Measurements from ENCODE around the gene GPRIN1. TPM values are rescaled to one million over a fixed set of nuclear protein-coding genes. Genes with fewer than 3 reads are reported as not detected.

GPRIN1 gene
- 0.09 TPM for polyA plus RNA-seq (2013)

DNA sequence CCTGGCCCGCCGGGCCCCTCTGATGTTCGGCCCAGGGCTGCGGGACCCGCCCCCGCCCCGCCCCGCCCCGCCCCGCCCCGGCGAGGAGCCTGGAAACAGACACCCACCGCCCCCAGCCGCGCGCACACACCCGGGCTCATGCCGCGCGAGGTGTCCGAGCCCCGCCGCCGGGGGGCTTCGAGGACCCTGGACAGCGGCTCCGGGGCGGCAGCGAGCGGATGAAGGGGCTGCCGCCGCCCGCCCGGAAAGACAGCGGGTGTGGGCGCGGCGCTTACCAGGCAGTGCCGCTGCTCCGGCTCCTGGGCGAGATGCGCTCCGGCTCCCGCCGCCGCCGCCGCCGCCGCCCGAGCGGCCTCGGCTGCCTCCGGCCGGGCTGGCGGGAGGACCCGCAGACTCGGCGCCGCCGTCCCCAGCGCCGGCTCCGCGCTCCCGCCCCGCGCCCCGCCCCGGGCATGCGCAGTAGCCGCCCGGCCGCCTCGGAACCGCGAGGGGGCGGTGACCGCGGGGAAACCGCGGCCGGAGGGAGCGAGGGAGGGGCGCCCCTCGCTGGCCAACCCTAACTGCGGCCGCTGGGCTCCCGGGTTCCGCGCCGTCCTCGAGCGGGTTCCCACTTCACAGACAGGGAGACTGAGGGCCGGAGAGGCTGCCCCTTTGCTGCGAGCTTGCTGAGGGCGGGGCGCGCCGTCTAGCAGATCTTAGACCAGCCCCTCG lies at the start of gene GPRIN1:
TSS of gene GPRIN1 (minus strand) at position 433 of the 711 bp plus-strand sequence. CDS start 10,322 bp downstream, outside the sequence.
- under 1% methylated on average over 77 of the region's 101 CpGs for whole genome bisulfite sequencing (ENCODE audit: insufficient coverage)
- H3K9me3 ChIP-seq (ENCODE audit: control extremely low read depth in 1 of 5, control insufficient read depth in 4 of 5, insufficient read depth in 2 of 5, low read depth in 1 of 5, low read length in 4 of 5), result no peaks in the 10 kb centered on the region
- ChIA-PET CTCF (interaction anchor here (1.4 kb wide), 1 partner anchor 9 kb away, joined by 3 read pairs; no protein-coding TSS in a partner anchor), POLR2A (no interaction called here)
- peaks cover 0 to 10% (median 5%) of the 10 kb centered on the region in 4 experiments for H3K4me1 ChIP-seq (ENCODE audit: control extremely low read depth in 1 of 4, control insufficient read depth in 4 of 4, insufficient read depth in 4 of 4, low read length in 3 of 4)
- peaks cover 0 to 53% (median 23%) of the 10 kb centered on the region in 5 experiments for H3K27me3 ChIP-seq (replicated peaks in 2 of 5; ENCODE audit: control insufficient read depth in 4 of 5, insufficient read depth in 5 of 5, low read length in 4 of 5)
- H3K36me3 ChIP-seq (ENCODE audit: control insufficient read depth in 4 of 4, insufficient read depth in 4 of 4, low read length in 3 of 4), result no peaks in the 10 kb centered on the region
- peak within 1 kb of the TSS; percentile 19 to 63 (median 33) for H3K4me3 ChIP-seq (ENCODE audit: control insufficient read depth in 1 of 7, extremely low read depth in 1 of 7, insufficient read depth in 4 of 7, low read depth in 2 of 7, low read length in 6 of 7)
- peak; percentile 29 to 71 (median 67) for DNase-seq
- H3K27ac ChIP-seq (ENCODE audit: insufficient read depth in 1 of 2, low read depth in 1 of 2, low read length in 2 of 2, poor library complexity in 1 of 2, severe bottlenecking in 2 of 2), result no peak within 1 kb of the TSS

- CTCF ChIA-PET, result interaction anchor here (0.6 to 5.7 kb wide), 11 partner anchors 10 to 1050 kb away, joined by 3 to 56 read pairs (median 4); partner anchors contain the start of gene TSPAN17
- no peak overlapping the region for H3K27ac ChIP-seq (ENCODE audit: insufficient read depth in 1 of 2, low read depth in 1 of 2, low read length in 2 of 2, poor library complexity in 1 of 2, severe bottlenecking in 2 of 2)
- DNase-seq, result no peak
- H3K36me3 ChIP-seq (ENCODE audit: control insufficient read depth in 4 of 4, insufficient read depth in 4 of 4, low read length in 3 of 4), result peaks cover 0 to 20% (median 1%) of the 10 kb centered on the region in 4 experiments
- H3K4me1 ChIP-seq (ENCODE audit: control extremely low read depth in 1 of 4, control insufficient read depth in 4 of 4, insufficient read depth in 4 of 4, low read length in 3 of 4), result peaks cover 4 to 20% (median 14%) of the 10 kb centered on the region in 4 experiments
- H3K27me3 ChIP-seq (replicated peaks in 2 of 5; ENCODE audit: control insufficient read depth in 4 of 5, insufficient read depth in 5 of 5, low read length in 4 of 5), result peaks cover 0 to 9% (median 7%) of the 10 kb centered on the region in 5 experiments
- H3K4me3 ChIP-seq (ENCODE audit: control insufficient read depth in 1 of 7, extremely low read depth in 1 of 7, insufficient read depth in 4 of 7, low read depth in 2 of 7, low read length in 6 of 7), result peak overlapping the region in 2 of 7 experiments; percentile 66 to 80
- POLR2A ChIA-PET, result interaction anchor here (0.6 kb wide), 1 partner anchor 102 kb away, joined by 5 read pairs; no protein-coding TSS in a partner anchor
- WGBS (ENCODE audit: insufficient coverage), result 66% methylated on average over 4 of the region's 7 CpGs
- H3K9me3 ChIP-seq (ENCODE audit: control extremely low read depth in 1 of 5, control insufficient read depth in 4 of 5, insufficient read depth in 2 of 5, low read depth in 1 of 5, low read length in 4 of 5), result no peaks in the 10 kb centered on the region
Observed at GRCh38 chr5:176659512-176659839, 49.5 kb upstream of the GPRIN1 start.

DNA sequence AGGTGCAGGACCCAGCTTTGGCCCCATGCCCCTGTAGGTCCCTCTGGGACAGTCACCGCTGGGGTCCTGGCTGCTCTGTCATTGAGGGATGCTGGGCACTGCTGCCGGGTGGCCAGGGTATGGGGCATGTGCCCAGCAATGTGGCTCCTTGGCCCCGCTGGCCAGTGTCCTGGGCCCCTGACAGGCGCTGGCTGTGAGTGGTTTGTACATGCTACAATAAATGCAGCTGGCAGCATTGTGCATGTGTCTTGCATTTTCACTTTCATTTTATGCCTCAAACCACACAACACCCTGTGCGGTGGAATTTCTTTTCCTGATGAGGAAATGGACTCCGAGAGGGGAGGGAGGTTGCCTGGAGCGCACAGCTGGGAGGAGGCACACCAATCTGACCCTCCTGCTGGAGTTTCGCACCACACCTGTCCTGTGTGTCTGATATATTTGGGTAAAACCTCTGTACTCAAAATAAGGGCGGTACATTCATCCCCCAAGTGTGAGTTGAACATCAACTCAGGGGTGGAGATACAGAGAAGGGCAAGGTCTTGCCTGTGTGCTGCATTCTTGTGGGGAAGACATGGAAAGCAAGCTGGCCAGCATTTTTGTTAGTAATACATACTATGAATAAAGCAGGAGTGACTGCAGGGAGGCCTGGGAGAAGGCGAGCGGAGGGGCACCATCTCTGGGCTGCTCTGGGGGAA lies 49.0 kb upstream of the GPRIN1 start:
- Histone ChIP-seq H3K4me3 (ENCODE audit: control insufficient read depth in 1 of 7, extremely low read depth in 1 of 7, insufficient read depth in 4 of 7, low read depth in 2 of 7, low read length in 6 of 7) (peak overlapping the region in 6 of 7 experiments; percentile 42 to 80 (median 54)), H3K4me1 (ENCODE audit: control extremely low read depth in 1 of 4, control insufficient read depth in 4 of 4, insufficient read depth in 4 of 4, low read length in 3 of 4) (peaks cover 4 to 20% (median 14%) of the 10 kb centered on the region in 4 experiments), H3K27ac (ENCODE audit: insufficient read depth in 1 of 2, low read depth in 1 of 2, low read length in 2 of 2, poor library complexity in 1 of 2, severe bottlenecking in 2 of 2) (no peak overlapping the region), H3K36me3 (ENCODE audit: control insufficient read depth in 4 of 4, insufficient read depth in 4 of 4, low read length in 3 of 4) (peaks cover 0 to 23% (median 1%) of the 10 kb centered on the region in 4 experiments), H3K27me3 (replicated peaks in 2 of 5; ENCODE audit: control insufficient read depth in 4 of 5, insufficient read depth in 5 of 5, low read length in 4 of 5) (peaks cover 0 to 5% (median 3%) of the 10 kb centered on the region in 5 experiments), H3K9me3 (ENCODE audit: control extremely low read depth in 1 of 5, control insufficient read depth in 4 of 5, insufficient read depth in 2 of 5, low read depth in 1 of 5, low read length in 4 of 5) (no peaks in the 10 kb centered on the region)
- POLR2A ChIA-PET, result interaction anchor here (0.6 kb wide), 2 partner anchors 102 to 209 kb away, joined by 3 to 5 read pairs; no protein-coding TSS in a partner anchor
- peak; percentile 66 to 86 (median 83) for DNase-seq
- WGBS (ENCODE audit: insufficient coverage), result 11% methylated on average over 4 of the region's 11 CpGs
- CTCF ChIA-PET, result interaction anchor here (0.6 to 5.7 kb wide), 14 partner anchors 10 to 1050 kb away, joined by 3 to 56 read pairs (median 4); partner anchors contain the start of gene TSPAN17

DNA sequence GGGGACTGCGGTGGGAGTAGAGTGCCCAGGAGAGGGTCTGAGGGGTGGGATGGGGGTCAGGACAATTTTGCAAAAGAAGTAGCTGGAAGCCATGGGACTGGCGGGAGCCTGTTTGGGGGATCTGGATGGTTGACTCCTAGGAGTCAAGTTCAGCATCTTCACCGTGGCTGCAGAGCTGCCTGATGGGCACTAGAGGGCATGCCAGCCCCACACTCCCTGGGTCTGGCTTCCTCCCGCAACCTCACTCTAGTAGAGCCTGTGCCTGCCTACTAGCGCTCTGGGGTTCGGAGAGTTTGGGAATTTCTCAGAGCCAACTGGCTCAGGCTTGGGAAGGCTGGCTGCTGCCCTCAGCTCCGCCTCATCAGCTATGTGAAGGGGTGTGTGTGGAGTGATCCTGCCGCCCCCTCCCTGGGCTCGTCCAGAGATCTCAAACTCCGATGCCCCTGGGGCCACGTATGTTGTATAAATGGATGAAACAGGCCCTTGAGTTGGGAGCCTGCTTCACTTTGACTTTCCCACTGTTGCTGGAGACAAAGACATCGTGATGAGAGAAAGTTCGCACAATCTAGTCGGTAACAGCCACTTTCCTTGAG lies 48.1 kb upstream of the GPRIN1 start:
- Histone ChIP-seq H3K27ac (ENCODE audit: insufficient read depth in 1 of 2, low read depth in 1 of 2, low read length in 2 of 2, poor library complexity in 1 of 2, severe bottlenecking in 2 of 2) (no peak overlapping the region), H3K9me3 (ENCODE audit: control extremely low read depth in 1 of 5, control insufficient read depth in 4 of 5, insufficient read depth in 2 of 5, low read depth in 1 of 5, low read length in 4 of 5) (no peaks in the 10 kb centered on the region), H3K27me3 (replicated peaks in 2 of 5; ENCODE audit: control insufficient read depth in 4 of 5, insufficient read depth in 5 of 5, low read length in 4 of 5) (peaks cover 0 to 5% (median 0%) of the 10 kb centered on the region in 5 experiments), H3K36me3 (ENCODE audit: control insufficient read depth in 4 of 4, insufficient read depth in 4 of 4, low read length in 3 of 4) (peaks cover 0 to 29% (median 6%) of the 10 kb centered on the region in 4 experiments), H3K4me1 (ENCODE audit: control extremely low read depth in 1 of 4, control insufficient read depth in 4 of 4, insufficient read depth in 4 of 4, low read length in 3 of 4) (peaks cover 4 to 20% (median 14%) of the 10 kb centered on the region in 4 experiments), H3K4me3 (ENCODE audit: control insufficient read depth in 1 of 7, extremely low read depth in 1 of 7, insufficient read depth in 4 of 7, low read depth in 2 of 7, low read length in 6 of 7) (peak overlapping the region in 3 of 7 experiments; percentile 61 to 80 (median 66))
- DNase-seq, result peak; percentile 62 to 78 (median 76)
- CTCF ChIA-PET, result interaction anchor here (0.7 to 5.7 kb wide), 17 partner anchors 9 to 927 kb away, joined by 3 to 56 read pairs (median 4); partner anchors contain the start of gene TSPAN17
- POLR2A ChIA-PET, result interaction anchor here (0.6 kb wide), 1 partner anchor 210 kb away, joined by 3 read pairs; no protein-coding TSS in a partner anchor
- 50% methylated on average over 13 of the region's 14 CpGs for WGBS (ENCODE audit: insufficient coverage)

DNA sequence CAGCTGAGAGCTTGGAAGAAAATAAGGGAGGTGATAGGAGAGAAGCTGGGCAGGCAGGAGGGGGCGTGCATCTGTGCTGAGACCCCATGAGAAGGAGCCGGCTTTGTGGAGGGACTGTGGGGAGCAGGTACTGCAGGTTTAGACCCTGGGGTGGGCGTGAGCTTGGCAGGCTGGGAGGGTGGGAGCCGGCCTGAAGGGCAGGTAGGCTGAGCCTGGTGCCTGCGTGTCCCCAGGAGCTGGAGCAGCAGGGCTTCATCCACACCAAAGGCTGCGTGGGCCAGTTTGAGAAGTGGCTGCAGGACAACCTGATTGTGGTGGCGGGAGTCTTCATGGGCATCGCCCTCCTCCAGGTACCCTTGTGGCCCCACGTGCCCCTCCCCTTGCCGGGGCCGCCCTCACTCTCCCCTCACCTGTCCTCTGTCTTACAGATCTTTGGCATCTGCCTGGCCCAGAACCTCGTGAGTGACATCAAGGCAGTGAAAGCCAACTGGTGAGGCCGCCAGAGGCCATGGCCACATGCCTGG lies 46.6 kb upstream of the GPRIN1 start:
- Histone ChIP-seq H3K36me3 (ENCODE audit: control insufficient read depth in 4 of 4, insufficient read depth in 4 of 4, low read length in 3 of 4) (peaks cover 0 to 29% (median 7%) of the 10 kb centered on the region in 4 experiments), H3K4me1 (ENCODE audit: control extremely low read depth in 1 of 4, control insufficient read depth in 4 of 4, insufficient read depth in 4 of 4, low read length in 3 of 4) (peaks cover 4 to 20% (median 14%) of the 10 kb centered on the region in 4 experiments), H3K27ac (ENCODE audit: insufficient read depth in 1 of 2, low read depth in 1 of 2, low read length in 2 of 2, poor library complexity in 1 of 2, severe bottlenecking in 2 of 2) (no peak overlapping the region), H3K27me3 (replicated peaks in 2 of 5; ENCODE audit: control insufficient read depth in 4 of 5, insufficient read depth in 5 of 5, low read length in 4 of 5) (no peaks in the 10 kb centered on the region), H3K4me3 (ENCODE audit: control insufficient read depth in 1 of 7, extremely low read depth in 1 of 7, insufficient read depth in 4 of 7, low read depth in 2 of 7, low read length in 6 of 7) (no peak overlapping the region), H3K9me3 (ENCODE audit: control extremely low read depth in 1 of 5, control insufficient read depth in 4 of 5, insufficient read depth in 2 of 5, low read depth in 1 of 5, low read length in 4 of 5) (no peaks in the 10 kb centered on the region)
- DNase-seq, result no peak
- ChIA-PET CTCF (interaction anchor here (2.6 to 5.7 kb wide), 3 partner anchors 7 to 16 kb away, joined by 8 to 56 read pairs (median 47); partner anchors contain the start of gene TSPAN17), POLR2A (interaction anchor here (0.5 kb wide), 1 partner anchor 513 kb away, joined by 3 read pairs; no protein-coding TSS in a partner anchor)
- WGBS (ENCODE audit: insufficient coverage), result 94% methylated on average over 11 of the region's 13 CpGs

DNA sequence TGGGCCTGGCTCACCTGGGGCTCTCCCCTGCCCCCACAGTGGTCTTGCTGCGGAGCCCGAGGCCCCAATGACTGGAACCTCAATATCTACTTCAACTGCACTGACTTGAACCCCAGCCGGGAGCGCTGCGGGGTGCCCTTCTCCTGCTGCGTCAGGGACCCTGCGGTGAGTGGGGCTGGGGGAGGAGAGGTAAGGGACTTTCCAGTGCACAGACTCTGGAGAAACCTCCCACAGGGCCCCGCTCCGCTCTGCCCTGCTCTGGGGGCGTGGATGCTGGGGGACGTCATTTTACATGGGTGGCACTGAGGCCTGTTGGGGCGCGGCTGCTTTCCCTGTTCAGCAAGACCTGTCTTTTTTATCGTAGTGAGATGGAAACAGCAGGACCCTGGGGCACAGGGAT lies 44.9 kb upstream of the GPRIN1 start:
- WGBS (ENCODE audit: insufficient coverage), result 97% methylated on average over 9 of the region's 14 CpGs
- no peak for DNase-seq
- ChIA-PET POLR2A (no interaction called here), CTCF (no interaction called here)
- no peaks in the 10 kb centered on the region for H3K9me3 ChIP-seq (ENCODE audit: control extremely low read depth in 1 of 5, control insufficient read depth in 4 of 5, insufficient read depth in 2 of 5, low read depth in 1 of 5, low read length in 4 of 5)
- no peaks in the 10 kb centered on the region for H3K27me3 ChIP-seq (replicated peaks in 2 of 5; ENCODE audit: control insufficient read depth in 4 of 5, insufficient read depth in 5 of 5, low read length in 4 of 5)
- no peak overlapping the region for H3K4me3 ChIP-seq (ENCODE audit: control insufficient read depth in 1 of 7, extremely low read depth in 1 of 7, insufficient read depth in 4 of 7, low read depth in 2 of 7, low read length in 6 of 7)
- no peak overlapping the region for H3K27ac ChIP-seq (ENCODE audit: insufficient read depth in 1 of 2, low read depth in 1 of 2, low read length in 2 of 2, poor library complexity in 1 of 2, severe bottlenecking in 2 of 2)
- H3K36me3 ChIP-seq (ENCODE audit: control insufficient read depth in 4 of 4, insufficient read depth in 4 of 4, low read length in 3 of 4), result peaks cover 0 to 29% (median 7%) of the 10 kb centered on the region in 4 experiments
- H3K4me1 ChIP-seq (ENCODE audit: control extremely low read depth in 1 of 4, control insufficient read depth in 4 of 4, insufficient read depth in 4 of 4, low read length in 3 of 4), result peaks cover 4 to 18% (median 14%) of the 10 kb centered on the region in 4 experiments
